Fibroblast of lung (primary cell): ENCODE measurements around the gene ASB15.

Source experiments
- EZH2 ChIP-seq: IDR thresholded peaks from 2 replicates; pipeline ENCODE4 v1.5.1; 2012; ENCODE audit warnings: low read length, control low read depth, mild to moderate bottlenecking; ENCODE audit errors: missing control alignments
- TF ChIP-seq, protein P1 (sequence below), 2 donors: IDR thresholded peaks in 1 of 2; conservative IDR thresholded peaks in 1 of 2; 1 replicate in 1 of 2; 2 replicates in 1 of 2; pipeline ENCODE4 v1.5.1; 2011 to 2012; ENCODE audit warnings: low read length in 2 of 2, control low read depth in 1 of 2, inconsistent platforms in 1 of 2, low read depth in 1 of 2, mild to moderate bottlenecking in 1 of 2

DNA sequence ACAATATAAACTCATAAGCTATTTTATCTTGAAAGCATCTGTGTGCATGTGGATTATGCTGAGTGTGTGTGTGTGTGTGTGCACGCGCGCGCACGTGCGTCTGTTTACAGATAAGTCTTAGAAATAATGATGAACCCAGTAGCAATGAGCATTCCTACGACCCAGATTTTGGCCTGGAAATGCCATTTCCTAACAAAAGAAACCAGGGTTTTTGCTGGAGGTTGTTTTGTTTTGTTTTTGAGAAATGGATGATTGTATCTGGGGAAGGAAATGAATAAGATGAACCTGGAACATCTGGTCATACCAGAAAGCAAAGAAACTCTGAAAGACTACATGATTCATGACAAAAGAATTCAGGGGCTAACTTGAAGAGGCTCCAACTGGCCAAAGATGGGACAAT lies 31.9 kb downstream of the ASB15 start:
- TF ChIP-seq, protein P1, sequence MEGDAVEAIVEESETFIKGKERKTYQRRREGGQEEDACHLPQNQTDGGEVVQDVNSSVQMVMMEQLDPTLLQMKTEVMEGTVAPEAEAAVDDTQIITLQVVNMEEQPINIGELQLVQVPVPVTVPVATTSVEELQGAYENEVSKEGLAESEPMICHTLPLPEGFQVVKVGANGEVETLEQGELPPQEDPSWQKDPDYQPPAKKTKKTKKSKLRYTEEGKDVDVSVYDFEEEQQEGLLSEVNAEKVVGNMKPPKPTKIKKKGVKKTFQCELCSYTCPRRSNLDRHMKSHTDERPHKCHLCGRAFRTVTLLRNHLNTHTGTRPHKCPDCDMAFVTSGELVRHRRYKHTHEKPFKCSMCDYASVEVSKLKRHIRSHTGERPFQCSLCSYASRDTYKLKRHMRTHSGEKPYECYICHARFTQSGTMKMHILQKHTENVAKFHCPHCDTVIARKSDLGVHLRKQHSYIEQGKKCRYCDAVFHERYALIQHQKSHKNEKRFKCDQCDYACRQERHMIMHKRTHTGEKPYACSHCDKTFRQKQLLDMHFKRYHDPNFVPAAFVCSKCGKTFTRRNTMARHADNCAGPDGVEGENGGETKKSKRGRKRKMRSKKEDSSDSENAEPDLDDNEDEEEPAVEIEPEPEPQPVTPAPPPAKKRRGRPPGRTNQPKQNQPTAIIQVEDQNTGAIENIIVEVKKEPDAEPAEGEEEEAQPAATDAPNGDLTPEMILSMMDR (conservative IDR thresholded peaks at IDR 0.05 in 1 of 2, IDR thresholded peaks at IDR 0.05 in 1 of 2; ENCODE audit: low read depth in 1 of 2, low read length in 2 of 2): no peak
- no peak for TF ChIP-seq EZH2
